Esophagus muscularis mucosa (tissue), 4 donors: ENCODE data around the gene DLEU7.

Experiments
- EP300 ChIP-seq: sonication (generic); formaldehyde crosslinking; IDR thresholded peaks from one replicate; pipeline ENCODE4 v1.6.1; 2017; ENCODE audit warnings: antibody characterized with exemption
- POLR2A ChIP-seq: fragments of 450-650 bp; IDR thresholded peaks from one replicate; pipeline ENCODE4 v1.6.1; 2017; ENCODE audit warnings: antibody characterized with exemption, moderate library complexity, mild to moderate bottlenecking, low read depth
- POLR2AphosphoS5 ChIP-seq, 2 donors: sonication (generic); formaldehyde crosslinking; IDR thresholded peaks; one replicate each; pipeline ENCODE4 v1.6.1; 2017; ENCODE audit warnings: antibody characterized with exemption in 2 of 2
- TF ChIP-seq, protein P1 (sequence below), 3 experiments: fragments of 200-600 bp in 2 of 3; fragments of 450-650 bp in 1 of 3; sonication (generic) in 2 of 3; IDR thresholded peaks; one replicate each; pipeline ENCODE4 v1.5.1; 2017 to 2019; ENCODE audit warnings: antibody characterized with exemption in 3 of 3, mild to moderate bottlenecking in 2 of 3, moderate library complexity in 1 of 3

DNA sequence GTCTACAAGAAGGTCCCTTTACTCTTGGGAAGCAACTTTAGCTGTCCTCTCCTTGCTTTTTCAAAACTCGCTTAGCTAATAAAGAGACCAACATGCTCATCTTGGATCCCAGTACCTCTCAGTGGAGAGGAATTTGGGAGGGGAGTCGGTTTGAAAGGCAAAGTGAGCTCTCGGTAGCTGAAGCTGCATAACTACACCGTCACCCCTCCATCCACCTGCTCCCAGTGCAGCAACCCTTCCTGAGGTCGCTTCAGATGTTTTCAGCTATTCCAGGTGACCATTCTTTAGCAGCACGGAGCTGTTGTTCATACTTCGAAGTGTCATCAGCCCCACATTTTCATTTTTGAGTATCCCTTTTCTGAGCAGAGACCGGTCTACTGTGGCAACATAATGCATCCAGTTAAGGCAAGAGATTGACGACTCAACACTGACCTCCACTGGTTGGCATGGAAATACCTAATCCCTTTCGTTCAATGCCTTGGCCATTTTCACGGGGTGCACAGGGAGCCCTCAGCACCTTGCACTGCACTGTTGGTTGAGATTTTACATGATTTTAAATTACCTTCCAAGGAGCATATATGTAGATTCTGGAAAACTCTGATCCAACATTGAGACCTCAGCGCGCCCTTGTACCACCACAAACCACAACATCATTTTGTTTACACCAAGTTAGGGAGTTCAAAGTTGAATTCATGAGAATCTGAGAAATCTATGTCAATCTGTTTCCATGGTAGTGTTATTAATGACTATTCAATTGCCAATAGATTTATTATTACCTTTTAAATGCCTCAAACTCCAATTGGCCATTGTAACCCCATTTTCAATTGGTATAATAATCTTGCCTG lies 42.2 kb downstream of the DLEU7 start:
- TF ChIP-seq, protein P1, sequence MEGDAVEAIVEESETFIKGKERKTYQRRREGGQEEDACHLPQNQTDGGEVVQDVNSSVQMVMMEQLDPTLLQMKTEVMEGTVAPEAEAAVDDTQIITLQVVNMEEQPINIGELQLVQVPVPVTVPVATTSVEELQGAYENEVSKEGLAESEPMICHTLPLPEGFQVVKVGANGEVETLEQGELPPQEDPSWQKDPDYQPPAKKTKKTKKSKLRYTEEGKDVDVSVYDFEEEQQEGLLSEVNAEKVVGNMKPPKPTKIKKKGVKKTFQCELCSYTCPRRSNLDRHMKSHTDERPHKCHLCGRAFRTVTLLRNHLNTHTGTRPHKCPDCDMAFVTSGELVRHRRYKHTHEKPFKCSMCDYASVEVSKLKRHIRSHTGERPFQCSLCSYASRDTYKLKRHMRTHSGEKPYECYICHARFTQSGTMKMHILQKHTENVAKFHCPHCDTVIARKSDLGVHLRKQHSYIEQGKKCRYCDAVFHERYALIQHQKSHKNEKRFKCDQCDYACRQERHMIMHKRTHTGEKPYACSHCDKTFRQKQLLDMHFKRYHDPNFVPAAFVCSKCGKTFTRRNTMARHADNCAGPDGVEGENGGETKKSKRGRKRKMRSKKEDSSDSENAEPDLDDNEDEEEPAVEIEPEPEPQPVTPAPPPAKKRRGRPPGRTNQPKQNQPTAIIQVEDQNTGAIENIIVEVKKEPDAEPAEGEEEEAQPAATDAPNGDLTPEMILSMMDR (IDR thresholded peaks at IDR 0.05), result peak; percentile 55 to 73 (median 61)
- TF ChIP-seq POLR2AphosphoS5 (IDR thresholded peaks at IDR 0.05) (peak in 1 of 2 donors; percentile 35), EP300 (no peak), POLR2A (no peak)
